ENCODE results near the gene CFAP97.
"Not testable (repeated sequence)": the region's sequence is repeated elsewhere in the genome, so short reads cannot be mapped to it uniquely, and the experiment has no call there.

Gene CFAP97

DNA sequence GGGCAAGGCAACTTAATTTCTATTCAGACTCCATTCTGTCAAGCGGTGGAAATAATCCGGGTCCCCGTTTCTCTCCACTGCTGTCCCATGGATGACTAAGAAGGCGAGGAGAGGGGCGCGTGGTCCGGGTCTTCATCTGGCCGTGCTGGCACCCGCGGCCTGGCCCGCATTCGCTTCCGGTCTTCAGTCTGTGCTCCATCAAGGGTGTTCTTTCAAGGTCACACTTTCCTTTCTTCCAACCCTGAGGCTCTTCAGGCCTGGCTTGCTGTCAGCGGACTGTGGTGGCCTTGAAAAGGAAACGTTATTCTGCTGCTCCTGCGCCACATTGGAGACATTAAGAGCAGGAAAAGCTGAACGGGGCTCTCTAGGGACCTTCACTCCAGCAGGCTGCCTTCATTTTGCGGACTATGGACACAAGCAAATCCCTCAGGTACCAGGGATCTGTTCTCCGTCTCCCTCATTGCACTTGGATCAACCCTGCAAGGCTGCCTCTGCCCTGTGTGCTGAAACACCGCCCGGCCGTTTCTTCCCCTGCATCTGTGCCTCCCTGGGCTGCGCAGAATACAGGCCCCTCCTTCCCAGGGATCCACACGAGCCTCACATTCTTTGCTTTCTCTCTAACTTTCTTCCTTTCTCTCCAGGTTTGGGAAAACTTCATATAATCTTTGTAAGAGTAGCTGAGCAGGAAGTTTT lies 66.4 kb downstream of the CFAP97 start:
- no peak for DNase-seq

DNA sequence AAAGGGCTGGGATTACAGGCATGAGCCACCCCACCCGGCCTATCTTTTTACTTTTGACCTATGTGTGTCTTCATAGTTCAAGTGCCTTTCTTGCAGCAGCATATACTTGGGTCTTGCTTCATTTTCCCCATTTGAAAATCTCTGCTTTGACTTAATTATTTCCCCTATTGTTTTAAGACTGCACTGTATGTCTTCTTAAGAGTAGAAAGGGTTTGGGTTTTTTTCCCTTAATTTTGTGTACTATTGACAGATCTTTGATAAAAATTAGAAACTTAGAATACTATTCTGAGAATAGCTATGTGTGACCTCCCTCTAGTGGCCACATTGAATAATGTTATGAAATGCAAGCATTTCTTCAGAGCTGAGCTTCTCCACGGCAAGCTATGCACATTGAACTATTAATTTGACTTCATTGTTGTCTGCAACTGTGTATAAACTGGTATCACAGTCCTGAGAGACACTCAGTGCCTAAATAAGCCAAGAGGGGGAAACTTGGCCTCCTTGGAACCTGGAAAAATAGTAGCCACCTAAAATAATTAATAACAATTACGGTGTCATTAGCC lies 69.4 kb downstream of the CFAP97 start:
- DNase-seq, result no peak

DNA sequence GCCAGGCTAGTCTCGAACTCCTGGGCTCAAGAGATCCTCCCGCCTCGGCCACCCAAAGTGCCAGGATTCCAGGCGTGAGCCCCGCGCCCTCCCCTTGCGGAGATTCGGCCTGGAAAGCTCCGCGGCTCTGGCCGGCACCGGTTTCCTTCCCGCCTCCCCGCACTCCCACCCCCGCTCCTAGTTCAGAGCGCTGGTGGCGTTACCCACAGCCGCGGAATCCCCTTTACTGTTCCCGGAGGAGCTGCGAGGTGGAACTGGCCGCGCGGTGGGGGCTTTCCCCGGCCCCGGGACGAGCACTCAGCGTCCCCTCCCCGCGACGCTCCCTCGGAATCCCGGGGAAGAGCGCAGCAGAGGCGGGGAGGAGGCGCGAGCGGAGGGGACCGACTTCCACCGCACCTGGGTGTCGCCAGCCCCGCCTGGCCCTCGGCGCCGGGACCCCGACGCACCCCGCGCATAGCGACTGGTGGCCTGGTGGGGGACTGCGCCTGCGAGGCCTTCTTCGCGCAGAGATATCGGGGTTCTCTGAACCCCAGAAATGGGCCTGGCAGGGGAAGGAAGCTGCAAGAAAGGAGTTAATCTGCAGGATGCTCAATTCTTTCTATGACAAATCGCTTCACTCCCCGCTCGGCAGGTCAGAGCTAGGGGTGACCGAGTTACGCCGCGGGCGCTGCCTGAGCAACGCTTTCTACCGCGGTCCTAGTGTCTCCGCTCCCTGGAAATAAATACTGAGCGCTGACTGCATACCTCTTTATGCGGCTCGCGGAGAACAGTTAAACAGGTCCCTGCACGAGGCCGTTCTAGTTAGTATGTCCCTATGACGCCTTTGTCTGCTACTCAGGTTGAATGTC lies 75.3 kb downstream of the CFAP97 start:
- peak; percentile 69 for DNase-seq

DNA sequence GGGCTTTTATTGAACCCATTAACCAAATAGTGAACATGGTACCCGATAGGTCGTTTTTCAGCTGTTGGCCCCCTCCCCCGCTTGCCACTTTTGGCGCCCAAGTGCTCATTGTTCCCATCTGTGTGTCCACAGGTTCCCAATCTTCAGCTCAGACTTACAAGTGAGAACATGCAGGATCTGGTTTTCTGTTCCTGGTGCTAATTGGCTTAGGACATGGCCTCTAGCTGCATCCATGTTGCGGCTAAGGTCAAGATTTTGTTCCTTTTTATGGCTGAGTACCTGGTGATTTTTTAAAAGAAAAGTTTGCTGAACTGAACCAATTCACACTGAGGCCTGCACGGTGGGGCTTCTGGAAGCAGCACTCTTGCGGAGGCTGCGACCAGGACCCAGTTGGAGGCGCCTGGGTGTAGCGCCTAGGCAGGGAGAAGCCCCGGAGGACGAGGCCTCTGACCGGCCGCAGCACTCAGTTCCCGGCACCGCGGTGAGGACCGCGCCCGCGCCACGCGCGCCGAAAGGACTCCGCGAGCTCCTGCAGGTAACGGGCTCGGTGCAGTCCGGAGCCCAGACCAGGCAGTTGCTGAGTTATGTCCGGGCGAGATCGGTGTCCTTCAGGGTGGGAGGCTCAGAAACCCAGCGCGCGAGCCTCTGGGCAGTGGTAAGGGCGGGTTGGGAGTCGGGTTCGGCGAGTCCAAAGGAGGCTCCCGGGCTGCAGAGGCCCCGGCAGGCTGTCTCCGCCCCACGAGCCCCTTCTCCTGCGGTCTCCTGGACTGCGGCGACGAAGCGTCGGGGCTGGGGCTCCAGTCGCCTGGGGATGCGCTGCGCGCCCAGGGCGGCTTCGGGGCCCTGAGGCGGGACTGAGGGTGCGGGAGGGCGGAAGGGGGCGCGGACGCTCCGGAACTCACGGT lies 76.5 kb downstream of the CFAP97 start:
- DNase-seq, result no peak

DNA sequence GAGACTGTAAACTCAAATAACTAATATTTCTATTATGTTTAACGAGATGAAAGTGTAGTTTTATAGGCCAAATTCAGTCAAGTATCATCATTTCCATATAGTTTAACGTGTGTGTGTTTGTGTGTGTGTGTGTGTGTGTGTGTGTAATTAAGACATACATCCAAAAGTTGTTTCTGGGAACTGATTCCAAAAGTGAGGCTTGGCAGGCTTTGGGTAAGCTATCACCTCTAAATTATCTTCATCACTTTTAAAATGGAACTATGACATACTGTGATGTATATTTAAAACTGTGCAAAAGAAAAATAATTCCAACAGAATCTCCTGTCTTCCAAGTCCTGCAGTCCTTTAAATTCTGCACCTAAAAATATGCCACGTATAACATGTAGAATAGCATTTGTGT lies 79.8 kb downstream of the CFAP97 start:
- no peak for DNase-seq

DNA sequence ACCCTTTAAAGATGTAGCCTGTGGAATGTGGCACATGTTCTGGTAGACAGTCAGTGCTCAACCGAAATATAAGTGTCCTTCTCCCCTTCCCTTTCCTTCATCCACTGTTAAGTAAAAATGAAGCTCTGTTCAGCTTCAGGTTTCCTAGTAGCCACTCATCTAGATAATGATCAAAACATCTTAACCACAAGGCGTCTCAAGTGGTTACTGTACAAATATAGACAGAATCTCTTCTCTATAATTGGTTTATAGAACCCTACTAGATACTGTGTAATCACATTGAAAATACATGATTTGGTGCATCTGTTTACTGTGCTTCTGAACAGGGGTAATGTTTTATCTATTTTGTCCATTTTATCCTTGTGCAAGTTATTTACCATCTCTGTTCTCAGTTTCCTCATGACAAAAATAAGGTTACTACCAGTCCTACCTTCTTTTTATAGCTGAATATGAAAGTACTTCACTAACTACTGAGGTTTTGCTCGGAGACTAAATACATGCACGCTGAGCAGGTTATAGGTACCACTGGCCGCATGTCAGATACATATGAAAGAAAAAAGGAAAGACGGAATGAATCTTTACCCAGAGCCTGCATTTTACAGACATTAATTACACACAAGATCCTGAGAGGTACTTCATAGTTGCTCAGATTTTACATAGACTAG lies 81.0 kb downstream of the CFAP97 start:
- DNase-seq, result no peak

DNA sequence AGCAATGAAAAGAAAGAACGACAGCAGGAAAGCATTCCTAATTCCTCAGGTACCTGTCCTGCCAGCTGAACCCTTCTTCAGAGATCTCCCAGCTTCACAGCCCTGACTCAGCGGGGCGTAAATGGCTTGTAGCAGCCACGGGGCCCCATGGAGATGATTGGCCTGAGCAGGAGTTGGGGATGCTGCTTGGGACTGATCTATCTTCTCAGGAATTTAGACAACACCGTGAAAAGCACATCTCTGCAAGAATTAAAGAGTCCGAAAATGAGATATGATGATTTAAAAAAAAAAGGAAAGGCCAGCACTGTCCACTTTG lies 83.2 kb downstream of the CFAP97 start:
- no peak for DNase-seq

DNA sequence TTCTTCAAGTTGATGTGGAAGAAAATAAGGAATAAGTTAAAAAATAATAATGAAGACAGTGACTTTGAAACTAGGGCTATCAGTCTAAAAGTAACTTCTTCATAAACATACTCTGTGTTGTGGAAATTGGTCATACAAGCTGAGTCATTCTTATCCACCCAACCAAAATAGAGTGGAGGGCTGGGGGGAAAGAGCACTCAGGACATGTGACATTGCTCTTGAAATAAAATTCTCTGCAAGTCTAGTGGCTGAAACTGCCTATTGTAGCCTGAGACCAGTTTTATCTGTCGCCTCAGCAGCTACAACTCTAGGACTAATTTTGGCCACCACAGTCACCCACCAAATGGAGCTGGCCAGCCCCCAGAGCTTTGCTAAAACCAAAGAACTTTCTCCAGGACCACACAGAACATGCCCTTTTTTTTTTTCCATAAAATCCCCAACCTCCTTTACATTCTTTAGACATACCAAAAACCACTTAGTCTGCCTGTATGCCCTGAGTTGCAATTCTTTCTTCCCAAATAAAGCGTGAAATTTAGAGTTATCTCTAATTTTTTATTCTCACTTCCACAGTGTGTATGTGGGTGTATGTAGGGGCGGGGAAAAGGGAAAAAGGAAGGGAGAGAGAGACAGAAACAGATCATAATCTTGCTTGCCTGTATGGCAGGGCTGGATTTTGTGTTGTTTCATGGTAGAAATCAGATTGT lies 83.7 kb downstream of the CFAP97 start:
- no peak for DNase-seq

DNA sequence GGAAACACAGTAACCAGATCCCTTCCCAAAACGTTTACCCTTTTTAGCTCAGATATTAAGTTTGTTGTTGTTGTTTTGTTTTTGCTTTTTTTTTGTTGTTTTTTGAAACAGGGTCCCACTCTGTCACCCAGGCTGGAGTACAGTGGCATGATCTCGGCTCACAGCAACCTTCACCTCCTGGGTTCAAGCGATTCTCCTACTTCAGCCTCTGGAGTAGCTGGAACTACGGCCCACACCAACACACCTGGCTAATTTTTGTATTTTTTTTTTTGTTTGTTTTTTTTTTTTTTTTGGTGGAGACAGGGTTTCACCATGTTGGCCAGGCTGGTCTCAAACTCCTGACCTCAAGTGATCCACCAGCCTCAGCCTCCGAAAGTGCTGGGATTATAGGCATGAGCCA lies 84.3 kb downstream of the CFAP97 start:
- not testable (repeated sequence) for DNase-seq

DNA sequence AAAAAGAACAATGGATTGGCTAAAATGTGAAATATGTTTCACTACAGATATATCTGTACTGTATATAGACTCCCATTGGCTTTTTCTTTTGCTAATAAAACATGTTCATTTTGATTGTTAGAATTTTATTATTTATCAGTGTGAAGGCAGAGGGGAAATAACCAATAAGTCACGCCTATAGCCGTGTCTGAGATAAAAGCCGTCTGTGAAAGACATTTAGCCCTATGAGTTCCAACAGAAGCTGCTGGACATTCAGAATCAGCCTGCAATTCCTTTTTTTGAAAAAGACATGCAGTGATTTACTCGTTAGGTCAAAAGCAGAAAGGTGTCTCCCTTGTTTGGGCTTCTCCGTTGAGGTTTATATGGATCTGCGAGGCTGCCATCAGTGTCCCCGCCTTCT lies 84.9 kb downstream of the CFAP97 start:
- no peak for DNase-seq

DNA sequence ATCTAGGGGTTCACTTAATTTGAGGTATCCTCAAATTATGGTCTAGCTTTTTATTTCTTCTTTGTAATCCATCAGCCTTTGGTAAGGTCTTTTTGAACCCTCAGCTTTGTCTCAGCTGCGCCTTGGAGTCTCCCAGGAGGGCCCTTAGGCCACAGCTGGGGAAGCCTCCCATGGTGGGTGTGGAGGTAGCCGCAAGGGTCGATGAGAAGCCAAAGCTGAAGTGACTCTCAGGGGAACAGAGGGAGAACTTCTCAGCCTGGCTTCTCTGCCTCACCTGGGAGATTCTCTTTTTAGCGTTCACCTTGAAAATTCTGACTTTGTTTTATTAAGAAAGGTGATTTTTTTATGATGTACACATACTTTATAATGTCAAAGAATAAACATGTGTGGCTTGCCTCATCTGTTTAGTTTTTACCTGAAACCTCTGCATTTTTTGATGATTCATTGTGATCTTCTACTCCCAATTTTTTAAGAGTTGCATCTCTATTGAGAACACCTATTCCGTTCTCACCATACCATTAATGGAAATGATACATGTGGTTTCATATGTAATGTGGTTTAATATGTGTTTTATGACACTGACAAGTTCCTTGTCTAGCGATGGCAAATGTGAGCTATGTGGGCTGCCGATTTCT lies 86.4 kb downstream of the CFAP97 start:
- no peak for DNase-seq

DNA sequence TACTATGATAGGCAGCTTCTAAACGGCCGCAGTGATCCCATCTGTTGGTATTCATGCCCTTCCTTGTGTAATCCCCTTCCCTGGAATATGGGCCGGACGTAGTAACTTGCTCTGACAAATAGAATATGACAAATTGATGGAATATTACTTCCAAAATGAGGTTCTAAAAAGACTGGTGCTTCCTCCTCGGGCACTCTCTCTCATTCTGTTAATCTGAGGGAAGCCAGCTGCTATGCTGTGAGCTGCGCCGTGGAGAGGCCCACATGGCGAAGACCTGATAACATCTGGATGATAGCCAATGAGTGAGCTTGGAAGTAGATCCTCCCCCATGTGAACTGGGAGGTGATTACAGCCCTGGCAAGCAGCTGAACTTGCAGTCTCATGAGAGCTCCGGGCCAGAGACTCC lies 88.0 kb downstream of the CFAP97 start:
- no peak for DNase-seq

DNA sequence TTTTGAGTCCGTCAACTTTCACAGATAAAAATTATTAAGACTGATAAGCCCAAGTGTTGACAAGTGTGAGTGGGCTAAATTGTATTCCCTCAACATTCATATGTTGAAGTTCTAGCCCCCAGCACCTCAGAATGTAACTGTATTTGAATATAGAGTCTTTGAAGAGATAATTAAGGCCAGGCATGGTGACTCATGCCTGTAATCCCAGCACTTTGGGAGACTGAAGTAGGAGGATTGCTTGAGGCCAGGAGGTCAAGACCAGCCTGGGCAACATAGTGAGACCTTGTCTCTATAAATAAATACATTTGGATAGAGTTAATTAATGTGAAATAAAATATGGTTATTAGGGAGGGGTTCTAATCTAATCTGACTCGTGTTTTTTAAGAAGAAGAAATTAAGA lies 90.5 kb downstream of the CFAP97 start:
- no peak for DNase-seq

DNA sequence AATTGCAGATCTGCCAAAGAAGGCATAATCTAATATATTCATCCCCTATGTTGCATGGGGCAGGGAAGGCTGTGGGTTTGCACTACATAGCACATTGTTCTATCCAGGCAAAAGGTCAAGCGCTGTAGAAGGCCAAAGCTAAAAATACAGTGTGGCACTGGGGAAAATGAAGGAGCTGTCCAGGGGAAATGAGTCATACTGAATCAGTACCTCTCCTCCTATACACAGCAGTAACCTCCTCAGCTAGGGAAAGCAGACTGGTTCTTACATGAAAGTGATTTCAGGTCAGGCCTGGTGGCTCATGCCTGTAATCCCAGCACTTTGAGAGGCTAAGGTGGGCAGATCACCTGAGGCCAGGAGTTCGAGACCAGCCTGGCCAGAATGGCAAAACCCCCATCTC lies 91.7 kb downstream of the CFAP97 start:
- no peak for DNase-seq

DNA sequence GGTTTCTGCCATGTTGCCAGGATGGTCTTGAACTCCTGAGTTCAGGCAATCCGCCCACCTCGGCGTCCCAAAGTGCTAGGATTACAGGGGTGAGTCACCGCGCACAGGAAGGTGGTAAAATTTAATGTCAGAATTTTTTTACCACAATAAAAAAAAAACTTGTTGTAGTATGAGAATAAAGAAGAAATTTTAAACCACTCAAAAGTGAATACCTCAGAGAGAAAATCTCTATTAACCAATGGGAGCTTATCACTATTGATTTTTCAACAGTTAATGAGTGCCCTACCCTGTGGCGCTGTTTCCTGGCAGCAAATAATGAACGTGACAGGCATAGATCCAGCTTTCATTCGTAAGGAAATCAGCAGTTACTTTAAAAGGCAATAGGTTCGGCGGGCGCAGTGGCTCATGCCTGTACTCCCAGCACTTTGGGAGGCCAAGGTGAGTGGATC lies 93.4 kb downstream of the CFAP97 start:
- no peak for DNase-seq

DNA sequence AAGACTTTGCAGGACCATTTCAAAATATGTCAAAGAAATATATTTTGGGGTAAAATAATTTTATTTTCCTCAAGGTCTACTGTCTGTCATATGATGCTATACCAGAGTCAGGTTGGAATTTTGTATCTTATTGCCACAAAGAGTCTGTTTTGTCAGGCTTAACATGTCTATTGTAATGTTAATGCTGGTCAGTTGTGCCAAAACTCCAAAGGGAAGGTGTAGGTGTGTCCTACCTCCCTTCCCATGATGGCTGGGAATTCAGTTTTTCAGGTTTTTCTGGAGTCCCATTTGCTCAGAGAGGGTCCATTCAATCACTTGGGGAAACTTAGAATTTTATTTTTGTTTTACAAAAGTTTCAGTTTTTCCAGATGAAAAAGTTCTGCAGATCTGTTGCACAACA lies 94.1 kb downstream of the CFAP97 start:
- DNase-seq, result no peak

Data from activated CD8-positive, alpha-beta memory T cell treated with anti-CD3 and anti-CD28 coated beads, Interleukin-2, amount 50 U/mL, for 48 hours (primary cell).